DOHH2 (cell line): ENCODE data around the gene PIM1.

Source experiments
- EZH2phosphoT487 ChIP-seq: fragments of 200-600 bp; sonication (generic); IDR thresholded peaks from 2 replicates; pipeline ENCODE4 v1.6.1; 2017; ENCODE audit warnings: borderline replicate concordance, mild to moderate bottlenecking, antibody characterized with exemption, low read length, moderate library complexity, mixed read lengths
- TF ChIP-seq, protein P1 (sequence below): fragments of 200-600 bp; sonication (generic); IDR thresholded peaks from one replicate; pipeline ENCODE4 v1.5.1; 2014; ENCODE audit warnings: antibody characterized with exemption, mild to moderate bottlenecking, low read depth, low read length; ENCODE audit not compliant: poor library complexity, severe bottlenecking

GRCh38 chr6:37126961-37127616 lies 42.9 kb upstream of the PIM1 start:
- TF ChIP-seq, protein P1, sequence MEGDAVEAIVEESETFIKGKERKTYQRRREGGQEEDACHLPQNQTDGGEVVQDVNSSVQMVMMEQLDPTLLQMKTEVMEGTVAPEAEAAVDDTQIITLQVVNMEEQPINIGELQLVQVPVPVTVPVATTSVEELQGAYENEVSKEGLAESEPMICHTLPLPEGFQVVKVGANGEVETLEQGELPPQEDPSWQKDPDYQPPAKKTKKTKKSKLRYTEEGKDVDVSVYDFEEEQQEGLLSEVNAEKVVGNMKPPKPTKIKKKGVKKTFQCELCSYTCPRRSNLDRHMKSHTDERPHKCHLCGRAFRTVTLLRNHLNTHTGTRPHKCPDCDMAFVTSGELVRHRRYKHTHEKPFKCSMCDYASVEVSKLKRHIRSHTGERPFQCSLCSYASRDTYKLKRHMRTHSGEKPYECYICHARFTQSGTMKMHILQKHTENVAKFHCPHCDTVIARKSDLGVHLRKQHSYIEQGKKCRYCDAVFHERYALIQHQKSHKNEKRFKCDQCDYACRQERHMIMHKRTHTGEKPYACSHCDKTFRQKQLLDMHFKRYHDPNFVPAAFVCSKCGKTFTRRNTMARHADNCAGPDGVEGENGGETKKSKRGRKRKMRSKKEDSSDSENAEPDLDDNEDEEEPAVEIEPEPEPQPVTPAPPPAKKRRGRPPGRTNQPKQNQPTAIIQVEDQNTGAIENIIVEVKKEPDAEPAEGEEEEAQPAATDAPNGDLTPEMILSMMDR, result no peak
- TF ChIP-seq EZH2phosphoT487, result no peak
